Fibroblast of gingiva (primary cell): ENCODE data around the gene HES6.

Experiments used
- DNase-seq: peaks from one replicate; pipeline ENCODE4 v3.0.0-alpha.2; 2011; ENCODE audit warnings: low read depth

The HES6 gene

DNA sequence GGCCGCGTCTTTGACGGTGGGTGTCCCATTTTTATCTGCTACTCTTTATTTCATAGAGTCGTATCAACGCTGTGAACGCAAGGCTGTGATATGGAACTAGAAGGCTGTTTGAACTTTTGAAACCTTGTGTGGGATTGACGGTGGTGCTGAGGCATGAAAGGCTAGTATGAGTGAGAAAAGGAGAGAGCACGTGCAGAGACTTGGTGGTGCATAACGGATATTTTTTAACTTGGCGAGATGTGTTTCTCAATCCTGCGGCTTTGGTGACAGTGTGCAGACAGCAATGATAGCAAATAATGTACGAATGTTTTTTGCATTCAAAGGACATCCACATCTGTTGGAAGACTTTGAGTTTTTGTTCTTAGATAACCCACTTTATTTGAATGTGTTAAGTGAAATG lies 6.2 kb downstream of the HES6 start:
- DNase-seq: no peak

DNA sequence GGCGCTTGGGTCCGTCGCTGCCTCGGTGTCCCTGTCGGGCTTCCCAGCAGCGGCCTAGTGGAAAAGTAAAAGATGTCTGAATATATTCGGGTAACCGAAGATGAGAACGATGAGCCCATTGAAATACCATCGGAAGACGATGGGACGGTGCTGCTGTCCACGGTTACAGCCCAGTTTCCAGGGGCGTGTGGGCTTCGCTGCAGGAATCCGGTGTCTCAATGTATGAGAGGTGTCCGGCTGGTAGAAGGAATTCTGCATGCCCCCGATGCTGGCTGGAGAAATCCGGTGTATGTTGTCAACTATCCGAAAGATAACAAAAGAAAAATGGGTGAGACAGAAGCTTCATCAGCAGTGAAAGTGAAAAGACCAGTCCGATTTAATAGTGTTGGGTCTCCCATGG lies 8.0 kb downstream of the HES6 start:
- no peak for DNase-seq

DNA sequence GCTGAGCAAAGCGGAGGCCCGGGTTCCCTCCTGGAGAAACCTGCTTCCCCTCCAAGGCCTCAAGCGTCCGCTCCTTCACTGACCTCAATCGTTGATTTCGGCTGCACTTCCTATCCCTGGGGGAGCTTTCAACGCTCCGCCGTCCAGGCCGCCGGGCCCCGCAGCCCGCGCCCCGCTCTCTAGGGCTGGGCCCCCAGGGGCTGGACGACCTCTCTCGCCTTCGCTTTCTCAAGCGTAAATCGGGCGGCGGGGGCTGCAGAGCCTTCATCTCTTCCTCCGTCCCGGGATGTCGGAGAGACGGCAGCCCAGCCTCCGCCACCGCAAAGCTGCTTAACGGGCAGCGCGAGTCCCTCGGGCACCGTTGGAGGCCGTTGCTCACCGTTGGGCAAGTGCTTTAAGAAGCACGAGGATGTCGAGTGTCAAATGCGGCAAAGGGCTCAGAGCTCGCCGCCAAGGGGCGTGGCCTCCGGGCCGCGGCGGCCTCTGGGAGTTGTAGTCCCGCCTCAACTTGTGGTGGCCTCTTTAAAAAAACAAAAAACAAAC lies 8.5 kb downstream of the HES6 start:
- peak; percentile 51 for DNase-seq

DNA sequence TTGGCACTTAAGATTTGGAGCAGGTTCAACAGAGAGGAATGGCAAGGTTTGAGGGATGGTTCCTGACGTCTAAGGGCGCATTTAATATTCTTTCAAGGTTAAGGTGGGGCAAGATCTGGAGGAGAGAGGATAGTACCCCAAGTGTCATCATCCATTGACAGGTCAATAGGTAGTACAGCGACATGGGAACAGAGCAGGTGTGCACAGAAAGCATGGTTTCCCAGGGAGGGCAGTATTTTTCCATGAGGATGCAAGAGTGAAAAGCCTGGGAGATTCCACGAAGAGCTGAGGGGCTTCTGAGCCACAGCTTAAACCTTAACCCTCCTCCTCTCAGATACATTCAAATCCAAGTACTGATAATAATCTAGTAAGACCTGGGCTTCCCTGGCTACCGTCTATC lies 9.1 kb downstream of the HES6 start:
- no peak for DNase-seq

DNA sequence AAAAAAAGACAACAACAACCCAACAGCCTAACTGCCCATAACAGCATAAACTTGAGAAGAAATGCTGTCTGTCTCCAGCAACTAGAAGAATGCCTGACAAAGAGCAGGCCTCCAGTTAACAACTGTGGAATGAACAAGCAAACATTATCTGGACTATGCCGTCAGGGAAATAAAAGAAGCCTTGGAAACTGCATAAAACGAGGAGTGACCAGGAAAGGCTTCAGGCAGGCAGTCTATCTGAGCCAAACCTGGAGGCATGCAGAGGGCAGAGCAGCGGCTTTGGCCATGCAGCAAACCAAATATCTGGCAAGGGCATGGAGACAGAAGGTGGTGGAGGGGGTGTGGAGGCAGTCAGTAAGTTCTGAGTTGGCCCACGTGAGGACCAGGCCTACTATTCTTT lies 11.1 kb downstream of the HES6 start:
- no peak for DNase-seq

DNA sequence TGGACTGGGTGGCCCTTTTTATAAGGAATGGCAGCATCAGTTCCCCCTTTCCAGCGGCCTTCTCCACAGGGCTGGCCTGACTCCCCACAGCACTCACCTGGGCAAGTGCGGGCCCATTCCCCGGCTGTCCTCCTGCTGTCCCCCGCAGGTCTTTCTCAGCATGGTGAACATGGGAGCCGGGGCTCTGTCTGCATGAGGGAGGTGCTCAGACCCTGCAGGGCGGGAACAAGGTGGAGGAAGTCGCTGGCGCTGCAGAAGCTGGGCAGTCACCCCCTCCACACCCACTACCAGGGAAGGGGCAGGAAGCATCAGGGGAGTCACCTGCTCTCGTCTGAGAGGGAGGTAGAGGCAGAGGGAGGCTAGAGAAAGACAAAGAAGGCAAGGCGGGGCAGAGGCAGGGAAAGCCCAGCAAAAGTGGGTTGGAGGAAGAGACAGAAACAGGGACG lies 12.2 kb downstream of the HES6 start:
- DNase-seq: no peak

DNA sequence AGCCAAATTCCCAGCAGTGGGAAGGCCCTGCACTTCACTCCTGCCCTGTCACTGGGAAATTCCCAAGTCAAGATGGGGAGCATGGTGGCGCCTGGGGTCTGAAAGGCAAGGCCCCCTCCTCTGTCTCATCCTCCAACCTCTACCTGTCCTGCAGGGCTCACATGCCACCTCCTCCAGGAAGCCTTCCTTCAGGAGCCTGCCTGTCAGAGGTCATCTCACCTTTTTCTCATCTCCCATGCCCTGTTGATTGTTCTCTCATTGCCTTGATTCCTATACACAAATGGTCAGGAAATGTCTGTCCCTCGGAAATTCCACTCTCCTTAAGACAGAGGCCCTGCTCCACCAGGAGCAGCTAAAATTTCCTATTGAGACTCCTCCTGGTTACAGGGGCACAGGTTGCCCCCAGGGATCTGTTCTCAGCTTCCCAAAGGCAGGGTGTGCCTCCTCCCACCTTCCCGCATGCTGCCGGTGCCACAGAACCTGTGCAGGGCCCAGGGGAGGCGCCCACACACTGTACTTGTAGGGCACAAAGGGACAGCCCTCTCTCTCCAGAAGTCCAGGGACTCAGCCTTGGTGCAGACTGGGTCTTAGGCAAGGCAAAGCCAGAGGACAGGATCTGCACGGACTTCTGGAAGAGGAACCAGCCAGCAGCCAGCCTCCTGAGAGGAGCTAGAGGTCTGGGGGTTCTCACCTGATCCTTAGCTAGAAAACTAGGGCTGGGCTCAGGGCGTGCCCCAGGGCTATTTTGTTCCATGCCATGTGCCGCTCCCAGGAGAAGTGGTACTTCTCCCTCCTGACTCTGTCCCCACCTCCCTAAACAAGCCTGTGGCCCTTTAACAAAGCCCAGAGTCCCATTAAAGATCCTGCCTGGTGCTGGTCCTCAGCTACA lies 12.9 kb downstream of the HES6 start:
- DNase-seq: no peak

DNA sequence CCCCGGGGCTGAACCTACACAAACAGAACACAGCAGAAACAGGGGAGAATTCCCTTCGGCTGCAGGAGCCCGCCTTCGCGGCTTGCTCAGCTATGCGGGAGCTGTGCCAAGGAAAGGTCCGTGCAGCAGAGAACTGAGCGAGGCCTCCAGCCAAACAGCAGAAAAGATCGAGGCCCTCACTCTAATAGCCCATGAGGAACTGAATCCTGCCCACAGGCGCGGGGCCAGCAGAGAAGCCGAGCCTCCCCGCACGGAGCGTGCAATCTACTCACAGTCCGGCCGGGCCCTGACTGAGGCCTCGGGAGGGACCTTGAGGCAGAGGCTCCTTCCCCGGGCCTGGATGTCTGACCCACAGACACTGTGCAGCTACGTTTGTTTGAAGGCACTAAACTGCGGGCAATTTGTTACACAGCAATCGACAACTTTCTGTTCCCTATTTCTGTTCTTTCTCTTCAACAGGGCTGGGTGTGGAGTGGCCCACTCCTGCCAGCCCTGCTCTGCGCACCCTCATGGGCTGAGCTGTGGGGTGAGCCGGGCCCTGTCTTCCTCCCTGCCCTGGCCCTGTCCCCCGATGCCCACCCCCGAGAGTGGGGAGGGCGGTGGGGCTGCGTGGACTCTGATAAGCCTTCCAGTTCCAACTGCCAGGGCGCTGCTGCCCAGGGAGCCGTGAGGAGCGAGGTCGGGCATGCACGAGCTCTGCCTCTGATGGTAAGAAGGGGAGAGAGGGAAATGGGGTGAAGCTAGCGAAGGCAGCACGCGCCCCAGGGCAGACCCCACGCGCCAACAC lies 13.7 kb downstream of the HES6 start:
- DNase-seq: no peak

DNA sequence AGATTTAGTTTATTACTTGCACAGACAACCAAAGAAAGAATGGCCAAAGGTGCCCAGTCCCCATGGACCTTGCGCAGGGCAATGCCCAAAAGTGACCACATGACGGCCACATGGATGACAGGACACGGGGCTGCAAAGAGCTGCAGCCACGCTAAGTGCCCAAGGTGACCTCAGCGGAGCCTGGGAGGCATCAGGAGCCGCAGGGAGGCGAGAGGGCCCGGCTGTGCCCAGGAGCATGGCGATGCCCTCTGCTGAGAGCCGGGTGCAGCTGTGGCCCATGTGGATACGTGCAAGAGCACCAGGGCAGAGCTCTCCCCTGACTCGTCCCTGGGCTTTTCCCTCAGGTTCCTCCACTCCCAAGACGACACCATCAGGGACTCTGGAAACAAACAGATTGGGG lies 14.7 kb downstream of the HES6 start:
- DNase-seq: no peak

DNA sequence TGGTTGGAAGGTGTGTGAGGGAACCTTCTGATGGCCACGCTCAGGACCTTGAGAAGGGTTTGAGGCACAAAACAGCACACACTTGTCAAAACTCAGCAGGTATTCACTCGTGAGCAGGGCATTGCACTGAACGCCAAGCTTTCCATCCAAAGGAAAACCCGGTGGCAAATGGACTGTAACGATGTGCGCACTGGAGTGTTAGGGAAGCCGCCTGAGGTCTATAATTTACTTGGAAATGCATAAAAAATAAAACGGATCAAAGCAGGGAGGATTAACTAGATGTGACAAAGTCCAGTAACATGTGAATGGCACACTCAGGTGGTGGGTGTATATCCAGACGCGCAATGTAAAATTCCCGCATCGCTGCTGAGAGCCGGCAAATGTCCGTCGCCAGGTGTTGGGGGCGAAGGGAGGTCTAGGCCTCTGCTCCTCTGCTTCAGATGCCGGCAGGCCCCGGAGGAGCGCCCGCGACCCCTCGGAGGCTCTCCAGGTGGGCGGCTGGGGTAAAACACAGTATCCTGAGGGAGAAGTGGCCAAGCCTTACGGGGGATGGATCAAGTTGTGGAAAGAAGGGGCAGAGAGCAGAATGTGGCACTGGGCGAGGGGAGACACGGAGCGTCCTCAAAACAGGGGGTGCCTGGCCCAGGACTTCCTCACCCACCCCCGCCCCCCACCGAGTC lies 15.3 kb downstream of the HES6 start:
- DNase-seq: no peak

DNA sequence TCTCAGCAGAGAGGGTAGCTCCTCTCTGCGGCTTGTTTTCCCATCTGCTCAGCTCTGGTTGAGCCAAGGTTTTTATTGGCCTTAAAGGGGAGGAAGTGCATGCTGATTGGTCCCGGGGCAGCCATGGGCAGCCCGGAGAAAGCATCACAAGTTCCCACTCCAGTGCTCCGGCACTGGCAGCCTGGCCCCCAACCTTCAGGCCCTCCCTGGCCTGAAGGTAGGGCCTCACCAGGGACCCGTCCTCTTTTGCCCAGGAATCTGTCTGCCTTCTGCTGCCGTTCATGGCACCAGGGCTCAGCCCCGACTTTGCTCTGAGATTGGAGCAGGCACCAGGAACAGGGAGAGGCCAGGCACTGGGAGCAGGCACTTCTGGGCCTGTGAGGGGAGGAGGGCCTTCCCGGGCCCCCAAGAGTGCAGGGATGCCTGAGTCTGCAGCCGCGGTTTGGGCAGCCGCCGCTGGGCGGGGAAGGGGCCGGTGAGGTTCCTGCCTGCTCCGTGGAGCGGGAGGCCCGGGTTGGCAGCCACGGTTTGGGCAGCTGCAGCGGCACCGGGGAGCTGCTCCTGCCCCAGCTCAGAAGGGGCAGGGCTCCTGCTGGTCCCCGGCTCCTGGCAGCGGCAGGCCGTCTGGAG lies 18.8 kb downstream of the HES6 start:
- DNase-seq: no peak

DNA sequence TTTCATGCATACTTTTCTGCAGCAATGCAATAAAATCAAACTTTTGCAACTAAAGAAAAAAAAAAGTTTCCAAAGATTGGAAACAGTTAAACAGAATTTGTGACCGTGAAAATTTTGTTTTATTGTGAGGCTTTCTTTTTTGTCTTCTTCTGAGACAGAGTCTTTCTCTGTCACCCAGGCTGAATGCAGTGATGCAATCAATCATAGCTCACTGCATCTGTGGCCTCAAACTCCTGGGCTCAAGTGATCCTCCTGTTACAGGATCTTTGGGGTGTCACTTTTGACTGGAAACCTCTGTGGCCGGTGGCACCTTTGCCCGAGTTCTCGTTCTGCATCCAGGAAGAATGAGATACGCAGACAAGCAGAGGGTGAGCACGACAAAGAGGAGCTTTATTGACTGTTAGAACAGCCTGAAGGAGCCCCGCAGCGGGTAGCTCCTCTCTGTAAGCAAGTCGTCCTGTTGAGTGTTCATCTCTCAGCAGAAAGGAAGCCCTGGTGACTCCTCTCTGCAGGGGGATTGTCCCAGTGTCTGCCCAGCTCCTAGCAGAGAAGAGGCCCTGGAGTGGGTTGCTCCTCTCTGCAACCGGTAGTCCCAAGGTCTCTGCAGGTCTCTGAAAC lies 19.5 kb downstream of the HES6 start:
- DNase-seq: no peak

DNA sequence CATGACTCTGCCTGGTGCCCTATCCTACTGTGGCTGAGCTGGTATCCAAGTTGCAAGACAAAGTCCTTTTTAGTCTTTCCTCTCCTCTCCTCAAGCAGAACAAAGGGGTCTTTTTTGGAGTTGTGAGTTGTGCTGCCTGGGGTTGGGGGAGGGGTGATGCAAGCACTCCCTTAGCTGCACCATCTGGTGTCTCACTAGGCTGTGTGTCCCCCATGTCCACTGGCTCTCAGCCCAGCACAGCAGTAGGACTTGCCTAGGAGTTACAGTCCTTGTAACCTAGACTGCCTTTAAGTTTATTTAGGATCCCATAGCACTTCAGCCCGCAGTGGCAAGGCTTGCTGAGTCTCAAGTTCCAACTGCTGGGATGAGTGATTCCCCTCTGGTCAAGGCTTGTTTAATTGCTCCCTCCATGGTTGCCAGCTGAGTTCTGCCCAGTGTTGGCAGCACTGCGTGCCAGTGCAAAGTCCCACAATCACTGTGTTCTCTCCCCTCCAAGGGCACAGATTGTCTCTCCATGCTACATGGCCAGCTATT lies 23.1 kb downstream of the HES6 start:
- DNase-seq: no peak

DNA sequence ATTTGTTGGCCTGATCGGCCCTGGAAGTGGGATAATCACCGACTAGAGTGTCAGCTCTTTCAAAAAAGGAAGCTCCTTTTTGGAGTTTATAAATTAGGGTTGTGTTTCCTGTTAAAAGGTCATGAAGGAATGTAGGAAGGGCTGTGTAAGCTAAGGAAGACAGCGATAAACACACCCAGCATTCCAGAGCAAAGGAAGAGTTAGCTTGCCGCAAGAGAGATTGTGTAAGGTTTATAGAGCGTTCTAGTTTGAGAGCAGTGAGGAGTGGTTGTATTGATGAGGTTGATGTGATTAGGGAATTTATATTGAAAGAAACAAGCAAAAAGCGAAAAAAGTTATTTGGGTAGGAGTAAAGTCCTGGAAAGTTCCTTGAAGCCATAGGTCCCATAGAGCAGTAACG lies 32.8 kb downstream of the HES6 start:
- DNase-seq: no peak

DNA sequence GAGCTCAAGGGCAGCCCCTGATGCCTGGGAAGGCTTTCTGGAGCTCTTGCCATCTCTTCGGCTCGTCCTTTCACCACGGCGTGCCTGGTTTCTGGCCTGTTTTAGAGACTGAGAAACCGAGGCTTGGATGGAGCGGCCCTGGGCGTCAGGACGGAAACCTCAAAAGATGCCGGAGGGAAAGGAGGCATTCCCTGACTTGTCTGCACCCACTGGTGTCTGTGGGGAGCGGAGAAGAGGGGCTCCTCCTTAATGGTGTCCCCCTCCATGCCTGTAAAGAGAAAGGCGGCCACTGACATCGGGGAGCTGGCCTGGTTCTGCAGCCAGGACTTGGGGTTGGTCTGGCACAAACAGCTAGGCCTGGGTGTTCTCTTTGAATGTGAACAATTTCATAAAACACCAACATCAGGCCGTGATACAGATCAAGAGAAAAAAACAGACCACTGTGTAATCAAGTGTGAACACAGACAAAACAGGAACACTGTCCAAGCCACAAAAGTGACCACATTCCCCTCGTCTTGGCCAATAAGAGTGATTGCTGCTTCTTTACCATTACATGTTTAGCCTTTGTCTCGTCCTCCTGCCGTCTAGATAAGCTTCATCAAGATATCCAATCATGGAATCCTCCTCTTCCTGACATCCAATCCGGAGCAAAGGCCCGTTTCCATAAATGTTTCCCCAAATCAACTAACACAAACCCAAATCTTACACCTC lies 35.7 kb downstream of the HES6 start:
- DNase-seq: no peak

DNA sequence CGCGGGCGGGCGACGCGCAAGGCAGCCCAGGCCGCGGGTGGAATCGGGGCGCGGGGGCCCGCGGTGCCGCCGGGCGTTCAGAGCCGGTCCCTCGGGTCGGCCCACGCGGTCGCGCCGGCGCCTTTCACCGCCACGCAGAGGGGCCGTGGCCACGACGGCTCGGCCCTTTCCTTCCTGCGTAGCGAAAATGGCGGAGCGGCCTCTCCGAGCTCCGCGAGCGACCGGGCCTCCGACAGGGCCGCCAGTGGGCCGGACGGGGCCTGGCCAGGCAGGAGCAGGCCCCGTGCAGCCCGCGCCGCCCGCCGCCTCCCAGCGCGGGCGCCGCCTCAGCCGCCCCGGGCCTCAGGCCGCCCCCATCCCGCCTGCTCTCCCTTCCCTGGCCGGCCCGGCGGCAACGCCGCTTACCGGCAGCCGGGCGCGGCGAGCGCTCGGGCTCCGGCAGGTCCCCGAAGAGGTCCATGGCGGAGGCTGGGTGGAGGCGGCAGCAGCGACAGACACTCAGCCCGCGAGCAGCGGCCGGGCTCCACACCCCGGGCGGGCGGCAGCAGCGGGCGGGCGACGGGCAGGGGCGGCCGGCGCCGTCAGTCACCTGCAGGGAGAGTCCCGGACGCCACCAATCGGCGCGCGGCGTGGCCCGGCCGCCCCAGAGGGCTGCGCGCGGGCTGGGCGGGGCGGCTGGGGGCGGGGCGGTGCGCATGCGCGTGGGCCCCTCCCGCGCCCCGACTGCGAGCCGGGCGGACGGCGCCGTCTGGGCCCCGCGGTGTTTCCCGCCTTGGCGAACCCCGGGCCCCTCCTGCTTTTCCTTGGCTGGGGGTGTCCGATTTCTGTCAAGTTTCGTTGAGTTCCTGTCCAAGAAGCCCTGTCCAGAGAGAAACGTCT lies 36.5 kb downstream of the HES6 start, which contains the start of gene ILKAP:
Gene ILKAP, minus strand, starts transcription at position 602 of the 879 bp plus-strand sequence. Its CDS starts 142 bp downstream, at position 460.
- peak; percentile 83 for DNase-seq

DNA sequence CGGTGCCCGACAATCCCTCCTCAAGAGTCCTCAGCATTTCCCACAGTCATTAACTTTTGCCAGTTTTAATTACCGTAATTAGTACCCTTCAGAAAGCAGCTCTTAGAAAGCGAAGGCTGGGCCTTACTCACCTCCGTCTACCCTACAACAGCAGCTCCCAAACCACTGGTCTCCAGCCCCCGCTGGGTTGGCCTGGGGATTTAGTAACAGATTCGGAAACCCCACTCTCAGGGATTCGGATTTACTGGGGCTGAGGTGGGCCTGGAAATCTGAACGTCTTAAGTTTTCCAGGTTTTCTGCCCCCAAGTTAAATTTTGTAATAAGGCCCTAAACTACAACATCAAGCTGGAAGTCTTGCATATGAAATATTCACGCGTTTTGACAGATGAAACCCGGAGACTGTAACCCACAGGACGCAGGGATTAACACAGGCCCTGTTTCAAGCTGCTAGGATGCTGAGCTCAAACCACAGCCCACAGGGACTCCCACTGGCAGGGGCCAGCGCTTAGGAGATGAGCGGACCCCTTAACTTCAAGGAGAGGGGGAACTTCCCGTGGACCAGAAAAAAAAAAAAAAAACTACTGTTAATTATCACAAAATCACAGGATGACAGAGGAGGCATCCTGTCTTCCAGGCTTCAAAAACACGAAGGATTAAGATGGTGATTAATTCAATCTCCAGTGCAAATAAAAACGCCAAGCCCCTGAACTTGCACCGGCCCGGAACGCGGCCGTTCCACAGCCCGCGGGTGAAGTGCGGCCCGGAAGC lies 37.3 kb downstream of the HES6 start:
- no peak for DNase-seq

DNA sequence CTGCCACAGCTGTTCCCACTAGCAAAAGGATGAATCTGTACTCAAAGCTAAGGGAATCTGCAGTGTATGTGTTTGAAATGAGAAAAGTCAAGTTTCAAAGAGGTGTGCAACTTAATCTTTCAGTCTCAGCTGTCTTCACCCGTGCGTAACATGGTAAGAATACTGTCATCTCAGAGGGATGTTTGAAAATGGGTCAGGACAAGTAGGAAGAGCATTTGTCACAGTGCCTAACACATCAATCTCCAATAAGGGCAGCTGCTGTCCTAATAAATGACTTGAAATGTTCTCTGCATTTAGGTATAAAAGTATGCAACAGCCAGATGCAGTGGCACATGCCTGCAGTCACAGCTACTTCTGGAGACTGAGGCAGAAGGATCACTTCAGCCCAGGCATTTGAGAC lies 49.4 kb downstream of the HES6 start:
- DNase-seq: no peak
